ENCODE results near the gene HTRA3.

HTRA3 gene

GRCh38 chr4:8244001-8244757 lies 25.4 kb upstream of the HTRA3 start:
- no peak overlapping the region for H2AFZ ChIP-seq
- H3K79me2 ChIP-seq, result no peaks in the 10 kb centered on the region
- no peaks in the 10 kb centered on the region for H3K4me1 ChIP-seq
- H3K4me2 ChIP-seq (ENCODE audit: low read length), result no peak overlapping the region
- H3K27me3 ChIP-seq (ENCODE audit: control insufficient read depth, insufficient read depth, low read length), result no peaks in the 10 kb centered on the region
- no peaks in the 10 kb centered on the region for H3K36me3 ChIP-seq (ENCODE audit: control insufficient read depth, insufficient read depth, low read length)
- H3K27ac ChIP-seq, result no peak overlapping the region
- no peak overlapping the region for H3K4me3 ChIP-seq (ENCODE audit: low read depth, low read length)
- H3K9ac ChIP-seq, result no peak overlapping the region
- no peak for TF ChIP-seq CTCF (IDR thresholded peaks at IDR 0.05)
- H3K9me3 ChIP-seq (ENCODE audit: control insufficient read depth, low read length), result no peaks in the 10 kb centered on the region

GRCh38 chr4:8244931-8245460 lies 24.6 kb upstream of the HTRA3 start:
- H3K4me3 ChIP-seq (ENCODE audit: low read depth, low read length), result no peak overlapping the region
- no peaks in the 10 kb centered on the region for H3K36me3 ChIP-seq (ENCODE audit: control insufficient read depth, insufficient read depth, low read length)
- no peak overlapping the region for H2AFZ ChIP-seq
- H3K9ac ChIP-seq, result no peak overlapping the region
- H3K27me3 ChIP-seq (ENCODE audit: control insufficient read depth, insufficient read depth, low read length), result no peaks in the 10 kb centered on the region
- H3K4me2 ChIP-seq (ENCODE audit: low read length), result no peak overlapping the region
- H3K79me2 ChIP-seq, result no peaks in the 10 kb centered on the region
- H3K27ac ChIP-seq, result no peak overlapping the region
- no peaks in the 10 kb centered on the region for H3K9me3 ChIP-seq (ENCODE audit: control insufficient read depth, low read length)
- no peak for TF ChIP-seq CTCF (IDR thresholded peaks at IDR 0.05)
- no peaks in the 10 kb centered on the region for H3K4me1 ChIP-seq

GRCh38 chr4:8245884-8246833 lies 23.4 kb upstream of the HTRA3 start:
- no peak for TF ChIP-seq CTCF (IDR thresholded peaks at IDR 0.05)
- no peaks in the 10 kb centered on the region for H3K27me3 ChIP-seq (ENCODE audit: control insufficient read depth, insufficient read depth, low read length)
- no peaks in the 10 kb centered on the region for H3K4me1 ChIP-seq
- H3K79me2 ChIP-seq, result no peaks in the 10 kb centered on the region
- H3K9me3 ChIP-seq (ENCODE audit: control insufficient read depth, low read length), result no peaks in the 10 kb centered on the region
- no peaks in the 10 kb centered on the region for H3K36me3 ChIP-seq (ENCODE audit: control insufficient read depth, insufficient read depth, low read length)
- no peak overlapping the region for H3K27ac ChIP-seq
- H3K9ac ChIP-seq, result no peak overlapping the region
- H3K4me3 ChIP-seq (ENCODE audit: low read depth, low read length), result no peak overlapping the region
- H2AFZ ChIP-seq, result no peak overlapping the region
- no peak overlapping the region for H3K4me2 ChIP-seq (ENCODE audit: low read length)

- Histone ChIP-seq H3K4me2 (ENCODE audit: low read length) (no peak overlapping the region), H2AFZ (no peak overlapping the region), H3K27me3 (ENCODE audit: control insufficient read depth, insufficient read depth, low read length) (no peaks in the 10 kb centered on the region), H3K4me3 (ENCODE audit: low read depth, low read length) (no peak overlapping the region), H3K36me3 (ENCODE audit: control insufficient read depth, insufficient read depth, low read length) (no peaks in the 10 kb centered on the region), H3K79me2 (no peaks in the 10 kb centered on the region), H3K9ac (no peak overlapping the region), H3K9me3 (ENCODE audit: control insufficient read depth, low read length) (no peaks in the 10 kb centered on the region), H3K4me1 (no peaks in the 10 kb centered on the region), H3K27ac (no peak overlapping the region)
- no peak for TF ChIP-seq CTCF (IDR thresholded peaks at IDR 0.05)
Observed at GRCh38 chr4:8247047-8247930, 22.3 kb upstream of the HTRA3 start.

Measured in parathyroid adenoma (tissue), 2 donors.